SIG-M5 treated with dmso at 0.1 percent for 504 hours (cell line): Measurements from ENCODE around the gene NTMT1.
A peak's percentile ranks its signal among the peaks of the same experiment; 100 is the strongest.
"Not testable (repeated sequence)": the region's sequence is repeated elsewhere in the genome, so short reads cannot be mapped to it uniquely, and the experiment has no call there.

ENCODE experiments used
- DNase-seq: peaks from one replicate; lab custom pipeline; 2025; ENCODE audit not compliant: unreplicated experiment; lab: John Stamatoyannopoulos, UW

The NTMT1 gene

DNA sequence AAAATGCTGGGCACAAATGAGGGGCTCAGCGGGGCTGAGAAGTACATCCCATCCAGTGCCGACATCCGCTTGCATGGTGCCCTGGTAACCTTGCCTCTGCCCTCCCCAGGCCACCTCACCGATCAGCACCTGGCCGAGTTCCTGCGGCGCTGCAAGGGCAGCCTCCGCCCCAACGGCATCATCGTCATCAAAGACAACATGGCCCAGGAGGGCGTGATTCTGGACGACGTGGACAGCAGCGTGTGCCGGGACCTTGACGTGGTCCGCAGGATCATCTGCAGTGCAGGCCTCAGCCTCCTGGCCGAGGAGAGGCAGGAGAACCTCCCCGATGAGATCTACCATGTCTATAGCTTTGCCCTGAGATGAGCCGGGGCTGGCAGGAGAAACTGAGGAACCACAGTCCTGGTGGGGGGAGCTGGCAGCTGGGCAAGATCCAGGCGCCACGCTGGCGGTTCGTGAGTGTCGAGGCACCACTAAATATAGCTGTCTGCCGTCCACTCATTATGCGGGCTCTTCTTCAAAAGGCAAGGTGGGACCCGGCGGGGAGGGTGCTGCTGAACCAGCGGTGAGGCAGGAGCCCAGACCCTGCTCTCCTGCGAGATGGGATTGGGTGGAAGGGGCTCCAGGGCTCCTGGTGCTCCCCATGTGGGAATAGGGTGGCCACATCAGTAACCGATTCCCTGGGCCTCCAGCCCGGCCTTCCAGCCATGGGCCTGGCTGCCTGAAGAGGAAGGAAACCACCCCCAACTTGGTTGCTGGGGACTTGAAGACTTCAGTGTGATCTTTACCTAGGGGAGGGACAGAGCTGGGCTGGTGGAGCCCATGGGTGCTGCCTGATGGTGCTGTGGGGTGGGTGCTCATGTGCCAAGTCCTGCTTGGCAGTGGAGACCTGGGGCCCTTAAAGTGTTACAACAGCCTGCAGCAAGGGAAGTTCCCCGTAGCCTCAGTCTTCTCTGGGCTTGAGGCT lies 9.4 kb downstream of the NTMT1 start:
- DNase-seq, result no peak

DNA sequence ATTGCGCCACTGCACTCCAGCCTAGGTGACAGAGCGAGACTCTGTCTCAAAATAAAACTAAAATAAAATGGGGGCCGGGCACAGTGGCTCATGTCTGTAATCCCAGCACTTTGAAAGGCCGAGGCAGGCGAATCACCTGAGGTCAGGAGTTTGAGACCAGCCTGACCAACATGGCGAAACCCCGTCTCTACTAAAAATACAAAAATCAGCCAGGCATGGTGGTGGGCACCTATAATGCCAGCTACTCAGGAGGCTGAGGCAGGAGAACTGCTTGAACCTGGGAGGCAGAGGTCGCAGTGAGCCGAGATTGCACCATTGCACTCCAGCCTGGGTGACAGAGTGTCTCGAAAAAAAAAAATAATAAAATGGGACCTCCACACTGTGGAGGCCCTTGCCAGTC lies 10.4 kb downstream of the NTMT1 start:
- DNase-seq, result not testable (repeated sequence)

DNA sequence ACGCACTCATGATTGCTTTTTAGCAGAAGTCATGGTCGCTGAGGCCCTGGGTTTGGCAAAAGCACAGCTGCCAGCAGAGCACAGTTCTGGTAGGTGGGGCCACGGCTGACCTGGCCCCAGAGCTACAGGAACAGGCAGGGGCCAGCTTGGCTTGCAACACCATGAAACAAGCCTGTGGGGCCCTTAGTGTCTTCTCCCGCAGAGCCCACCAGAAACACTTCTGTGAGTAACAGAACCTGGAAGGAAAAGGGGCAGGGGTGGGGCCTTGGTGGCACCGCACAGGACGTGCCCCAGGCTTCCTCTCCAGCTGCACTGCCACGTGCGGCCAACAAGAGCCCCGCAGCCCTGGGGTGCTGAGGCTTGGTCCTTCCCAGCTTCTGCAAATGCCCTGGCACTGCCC lies 11.1 kb downstream of the NTMT1 start:
- no peak for DNase-seq

DNA sequence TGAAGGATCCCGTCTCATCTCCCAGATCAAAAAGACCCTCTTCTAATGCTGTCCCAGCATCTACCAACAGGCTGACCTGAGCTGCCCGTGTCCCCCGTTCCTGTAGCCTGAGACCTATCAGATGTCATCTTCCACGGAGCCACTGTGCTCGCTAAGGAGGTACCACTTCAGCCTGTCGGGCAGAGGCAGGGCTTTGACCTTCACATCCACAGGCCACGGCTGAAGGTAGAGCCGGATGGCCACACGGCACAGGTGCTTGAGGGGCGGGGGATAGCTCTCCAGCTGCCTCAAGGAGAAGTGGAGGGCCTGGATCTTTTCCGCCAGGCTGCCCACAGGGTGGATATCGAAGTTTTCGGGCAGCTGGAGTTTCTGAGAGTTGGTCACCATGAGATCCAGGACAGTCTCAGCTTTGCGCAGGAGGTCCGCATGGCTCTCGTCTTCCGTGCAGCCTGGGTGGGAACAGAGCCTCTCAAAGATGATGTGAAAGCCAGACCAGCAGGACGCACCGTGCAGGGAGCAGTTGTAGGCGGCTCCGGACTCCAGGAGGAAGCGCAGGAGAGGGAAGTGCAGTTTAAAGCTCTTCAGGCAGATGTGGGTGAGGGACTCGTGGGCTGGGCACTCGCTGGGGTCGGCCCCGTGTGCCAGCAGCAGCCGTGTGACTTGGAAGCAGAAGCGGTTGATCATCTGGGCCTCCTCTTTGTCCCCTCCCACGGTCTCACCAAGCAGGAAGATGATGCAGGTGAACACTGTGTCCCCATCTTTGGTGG lies 11.9 kb downstream of the NTMT1 start:
- no peak for DNase-seq

DNA sequence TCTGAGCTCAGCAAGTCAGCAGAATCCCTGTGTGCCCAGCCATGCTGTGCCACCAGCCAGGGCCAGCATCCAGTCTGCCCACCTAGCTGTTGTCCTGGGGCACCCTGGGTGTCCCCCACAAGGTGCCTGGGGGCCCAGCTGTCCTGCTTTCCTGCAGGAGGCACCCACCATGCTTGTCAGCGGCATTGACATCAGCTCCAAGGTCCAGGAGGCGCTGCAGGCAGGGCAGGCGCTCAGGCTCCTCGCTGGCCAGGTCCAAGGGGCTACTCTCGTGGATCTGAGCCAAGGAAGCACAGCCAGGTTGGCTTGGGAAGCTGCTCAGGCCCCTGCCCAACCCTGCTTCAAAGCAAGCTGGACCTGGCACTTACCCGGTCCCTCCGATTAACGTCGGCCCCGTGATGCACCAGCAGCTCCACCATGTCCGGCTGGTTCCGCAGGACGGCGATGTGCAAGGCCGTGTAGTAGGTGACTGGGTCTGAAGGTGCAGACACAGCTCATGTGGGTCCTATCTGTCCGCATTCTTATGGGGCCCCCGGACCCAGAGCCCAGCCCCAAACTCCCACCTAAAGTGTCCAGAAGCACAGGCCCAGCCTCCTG lies 13.2 kb downstream of the NTMT1 start:
- no peak for DNase-seq

DNA sequence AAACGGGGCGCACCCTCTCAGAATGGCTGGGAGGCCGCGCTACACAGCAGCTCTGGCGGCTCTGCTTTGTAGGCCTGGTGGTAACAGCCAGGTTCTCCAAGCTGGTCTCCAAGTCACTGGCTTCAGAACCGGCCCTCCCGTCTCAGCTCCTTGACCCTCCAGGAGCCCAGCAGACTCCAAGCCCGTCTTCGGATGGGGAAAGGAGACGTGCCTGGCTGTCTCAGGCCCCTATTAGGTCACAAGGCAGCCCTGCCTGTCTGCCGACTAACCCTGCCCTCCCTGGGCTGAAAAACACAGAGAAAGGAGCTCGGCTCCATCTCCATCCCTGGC lies 13.8 kb downstream of the NTMT1 start:
- DNase-seq, result no peak

DNA sequence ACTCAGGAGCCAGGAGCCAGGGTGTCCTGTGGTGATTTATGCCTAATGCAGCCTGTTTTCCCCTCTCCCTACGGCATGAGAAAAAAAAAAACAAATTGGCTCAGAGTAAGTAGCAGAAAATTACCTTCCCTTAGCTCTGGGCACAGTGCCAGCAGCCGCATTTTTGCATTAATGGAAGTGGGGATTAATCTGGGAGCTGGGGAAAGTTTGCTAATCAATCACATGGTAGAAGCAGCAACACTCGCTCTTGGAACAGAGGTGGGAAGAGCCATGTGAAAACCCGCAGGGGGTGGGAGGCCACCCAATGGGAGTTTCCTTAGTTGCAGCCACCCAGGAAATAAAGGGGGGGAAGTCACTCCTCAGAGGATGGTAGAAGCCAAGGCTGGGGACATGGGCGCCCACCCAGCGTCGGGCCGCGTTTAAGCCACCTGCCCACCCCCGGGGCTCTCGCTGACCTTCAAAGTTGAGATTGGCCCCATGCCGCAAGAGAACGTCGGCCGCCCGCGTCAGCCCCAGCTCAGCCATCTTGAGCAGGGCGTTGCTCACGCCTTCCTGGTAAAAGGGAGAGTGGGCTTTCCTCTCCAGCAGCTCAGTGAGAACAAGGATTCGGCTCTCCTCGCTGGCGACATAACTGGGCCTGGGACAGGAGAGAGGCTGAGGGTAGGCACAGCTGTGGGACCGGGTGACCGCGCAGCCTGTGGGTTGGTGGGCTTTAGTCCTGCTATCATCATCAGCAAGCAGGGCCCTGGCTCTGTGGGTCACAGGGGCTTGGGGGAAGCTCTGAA lies 14.3 kb downstream of the NTMT1 start:
- no peak for DNase-seq

DNA sequence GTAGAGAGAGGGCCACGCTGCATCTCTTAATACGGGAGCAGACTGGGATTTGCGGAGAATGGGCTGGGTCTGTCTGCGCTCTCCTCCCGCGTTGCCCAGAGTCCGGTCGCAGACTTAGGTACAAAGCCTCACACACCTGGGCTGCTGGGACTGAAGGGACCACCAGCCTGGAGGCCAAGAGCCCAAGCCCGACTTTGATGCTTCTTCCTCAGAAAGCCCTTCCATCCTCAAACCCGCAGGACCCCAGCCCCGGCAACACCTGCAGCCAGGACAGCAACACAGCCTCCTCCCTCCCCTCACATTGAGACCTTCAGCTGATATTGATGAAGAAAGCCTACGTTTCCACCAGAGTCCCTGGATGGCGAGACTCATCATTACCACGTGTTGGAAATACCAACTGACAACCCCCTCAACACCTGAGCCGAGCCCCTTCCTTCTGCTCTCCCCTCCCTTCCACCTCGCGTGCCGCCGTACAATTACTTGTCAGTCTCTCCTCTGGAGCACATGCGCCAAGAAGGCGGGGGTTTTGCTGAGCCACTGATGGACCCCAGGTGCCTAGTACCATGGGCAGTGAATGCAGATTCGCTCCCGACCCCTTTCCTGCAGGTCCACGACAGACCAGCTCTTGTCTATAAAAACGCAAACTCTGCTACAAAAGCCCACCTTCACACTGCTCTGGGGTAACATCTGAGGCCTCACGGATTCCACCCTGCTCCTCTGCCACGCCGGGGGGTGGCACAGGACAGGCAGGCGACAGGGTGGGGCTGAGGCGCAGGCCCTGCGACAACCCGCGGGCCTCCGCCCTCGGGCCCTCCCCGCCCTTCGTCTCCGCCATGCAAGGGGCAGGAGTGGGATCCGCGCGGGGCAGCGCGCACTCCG lies 15.1 kb downstream of the NTMT1 start:
- no peak for DNase-seq

DNA sequence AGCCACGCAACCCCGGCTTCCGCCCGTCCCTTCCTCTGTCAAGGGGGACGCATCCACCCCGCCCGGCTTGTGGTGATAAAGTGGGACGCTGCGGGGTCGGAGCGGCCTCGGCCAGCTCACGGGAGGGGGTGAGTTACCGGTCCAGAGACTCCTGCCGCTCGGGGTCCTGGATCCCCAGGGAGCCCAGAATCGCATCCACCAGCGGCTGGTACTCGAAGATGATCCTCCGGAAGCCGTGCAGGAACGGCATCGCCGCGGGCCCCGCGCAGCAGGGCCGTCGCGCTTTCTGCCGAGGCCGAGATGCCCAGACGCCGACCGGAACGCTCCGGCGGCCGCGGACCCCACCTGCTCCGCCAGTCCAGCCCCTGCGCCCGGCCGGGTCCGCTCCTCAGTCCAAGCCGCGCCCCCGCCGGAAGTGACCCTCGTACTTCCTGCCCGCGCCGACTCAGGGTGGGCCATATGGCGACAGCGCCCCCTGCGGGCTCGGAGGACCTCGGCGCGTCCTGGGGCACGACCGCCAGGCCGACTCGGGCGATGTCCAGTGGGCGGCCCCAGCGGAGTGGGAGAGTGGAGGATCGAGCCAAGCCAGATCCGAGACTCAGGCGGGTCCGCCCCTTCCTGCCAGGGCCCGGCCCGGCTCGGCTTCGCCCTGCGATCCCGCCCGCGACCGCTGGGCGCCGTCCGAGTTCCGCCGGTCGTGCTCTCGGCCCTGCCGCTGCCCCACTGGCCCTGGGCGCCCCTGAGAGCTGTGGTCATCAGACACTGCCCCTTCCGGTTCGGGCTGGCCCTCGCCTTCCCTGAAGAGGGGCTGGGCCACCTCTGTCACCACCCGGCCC lies 16.0 kb downstream of the NTMT1 start, which contains the start of gene ASB6:
Gene ASB6 (minus strand): TSS at position 402 of the 836 bp plus-strand sequence. CDS start 152 bp downstream, at position 250.
- DNase-seq, result peak; percentile 86

DNA sequence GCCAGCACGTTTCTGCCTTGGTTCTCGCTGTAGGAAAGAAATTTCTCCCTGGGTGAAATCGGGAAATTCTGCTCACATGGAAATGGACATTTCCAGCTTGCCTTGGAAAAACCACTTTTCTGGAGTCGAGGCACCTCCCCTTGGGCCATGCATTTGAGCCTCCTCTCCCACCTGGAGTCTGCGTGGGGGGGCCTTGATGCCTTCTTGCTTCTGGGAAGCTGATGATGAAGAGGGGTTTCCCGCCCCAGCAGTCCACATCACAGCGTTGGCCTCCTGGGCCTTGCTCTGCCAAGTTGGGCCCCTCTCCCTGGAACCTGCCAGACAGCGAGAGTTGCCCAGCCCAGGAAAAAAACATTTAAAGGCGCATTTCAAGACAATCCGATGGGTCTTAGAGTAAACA lies 17.7 kb downstream of the NTMT1 start:
- no peak for DNase-seq

DNA sequence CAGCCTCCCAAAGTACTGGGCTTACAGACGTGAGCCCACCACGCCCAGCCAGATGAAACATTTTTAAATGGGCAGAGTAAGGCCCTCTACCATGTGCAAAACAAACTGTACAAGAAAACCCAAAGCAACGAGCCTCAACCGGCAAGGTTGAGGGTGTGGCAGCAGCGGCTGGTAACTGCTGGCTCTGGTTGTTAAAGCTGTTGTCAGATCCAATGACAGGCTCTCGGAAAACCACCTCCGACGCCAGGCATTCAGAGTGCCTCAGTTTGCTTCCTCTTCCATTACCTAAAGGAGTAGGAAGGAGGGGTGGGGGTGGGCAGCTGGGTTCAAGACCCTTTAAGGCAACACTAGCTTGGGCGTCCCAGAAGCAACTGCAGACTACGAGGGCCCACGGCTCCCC lies 18.4 kb downstream of the NTMT1 start:
- no peak for DNase-seq

DNA sequence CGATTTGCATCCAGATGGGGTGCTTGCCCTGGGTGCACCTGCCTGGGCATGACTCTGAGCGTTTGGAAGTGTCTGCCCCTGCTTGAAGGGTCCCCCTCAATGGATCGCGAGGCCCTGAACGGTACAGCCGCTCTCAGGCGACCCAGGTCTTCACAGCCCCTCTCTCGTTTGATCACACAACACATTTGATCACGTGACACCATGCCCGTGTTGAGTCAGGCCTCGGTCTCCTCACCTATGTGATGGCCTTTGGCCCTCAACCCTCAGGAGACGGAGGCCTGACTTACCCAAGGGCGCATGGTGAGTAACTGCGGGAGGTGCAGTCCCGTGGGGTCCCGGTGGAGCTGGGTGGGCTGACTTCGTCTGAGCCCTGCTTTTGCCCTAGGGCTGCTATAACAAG lies 18.9 kb downstream of the NTMT1 start:
- no peak for DNase-seq

DNA sequence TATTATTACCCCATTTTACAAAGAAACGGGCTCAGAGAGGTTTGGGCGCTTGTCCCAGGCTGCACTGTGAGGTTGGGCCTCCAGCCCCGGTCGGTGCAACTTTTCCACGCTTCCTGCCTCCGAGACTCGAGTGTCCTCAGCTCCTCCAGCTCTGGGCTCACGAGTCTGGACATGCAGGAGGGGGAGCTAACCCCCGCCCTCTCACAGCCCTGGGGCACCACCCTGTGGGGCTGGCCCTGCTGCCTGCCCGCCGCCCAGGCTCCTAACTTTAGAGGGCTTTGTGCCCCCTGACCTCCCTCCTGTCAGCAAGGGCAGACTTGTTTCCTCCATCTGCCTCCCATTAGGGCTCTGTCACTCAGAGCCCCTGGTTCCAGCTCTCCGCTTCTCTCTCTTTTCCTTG lies 20.3 kb downstream of the NTMT1 start:
- no peak for DNase-seq

DNA sequence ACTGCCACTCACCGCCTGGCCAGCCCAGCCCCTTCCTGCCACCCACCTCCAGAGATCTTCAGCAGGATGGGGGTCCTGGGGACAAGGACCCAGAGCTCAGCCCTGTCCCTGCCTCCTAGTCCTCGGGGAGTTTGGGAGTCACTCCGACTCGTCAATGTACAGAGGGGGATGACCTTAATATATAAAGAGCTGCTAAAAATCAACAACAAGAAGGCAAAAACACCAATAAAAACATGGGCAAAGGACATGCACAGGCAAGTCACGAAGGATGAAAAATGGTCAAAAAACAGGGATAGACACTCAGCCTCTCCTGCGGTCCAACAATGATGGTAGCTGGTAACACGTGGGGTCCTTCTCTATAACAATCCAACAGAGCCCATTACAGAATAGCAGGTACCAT lies 20.7 kb downstream of the NTMT1 start:
- DNase-seq, result no peak

DNA sequence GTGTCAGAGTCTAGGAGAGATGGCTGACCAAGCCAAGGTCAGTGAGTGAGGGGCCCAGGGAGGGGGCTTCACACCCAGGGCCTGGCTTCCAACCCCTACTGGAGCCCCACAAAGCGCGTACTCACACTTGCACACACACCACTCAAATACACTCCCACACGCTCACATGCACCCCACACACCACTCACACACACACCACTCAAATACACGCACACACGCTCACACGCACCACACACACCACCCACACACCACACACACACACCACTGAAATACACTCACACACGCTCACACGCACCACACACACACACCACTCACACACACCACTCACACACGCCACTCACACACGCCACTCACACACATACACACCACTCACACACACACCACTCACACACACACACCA lies 21.7 kb downstream of the NTMT1 start:
- no peak for DNase-seq

DNA sequence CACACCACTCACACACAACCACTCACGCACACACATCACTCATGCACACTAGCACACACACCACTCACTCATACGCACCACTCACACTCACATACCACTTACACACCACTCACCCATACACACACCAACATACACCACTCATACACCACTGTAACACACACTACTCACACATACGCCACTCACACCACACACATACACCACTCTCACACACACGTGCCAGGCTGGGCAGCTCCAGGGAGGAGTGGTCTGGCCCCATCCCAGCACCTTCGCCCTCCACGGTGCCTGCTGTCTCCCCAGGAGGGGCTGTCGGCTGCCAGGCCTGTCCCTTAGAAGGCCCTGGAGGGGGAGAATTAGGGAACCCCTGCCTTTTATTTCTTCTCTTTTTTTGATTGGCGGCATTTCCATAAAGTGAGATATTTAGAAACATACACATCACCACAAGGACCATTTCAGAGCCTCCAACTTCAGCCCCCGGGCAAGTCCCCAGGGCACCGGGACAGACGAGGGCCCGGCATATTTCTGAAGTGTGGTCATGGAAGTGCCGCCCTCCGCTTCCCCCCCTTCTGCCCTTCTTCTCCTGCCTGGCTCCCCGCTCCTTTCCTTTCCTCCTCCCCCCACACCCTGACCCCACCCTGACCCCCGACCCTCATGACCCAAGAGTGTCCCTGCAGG lies 22.3 kb downstream of the NTMT1 start:
- DNase-seq, result no peak

DNA sequence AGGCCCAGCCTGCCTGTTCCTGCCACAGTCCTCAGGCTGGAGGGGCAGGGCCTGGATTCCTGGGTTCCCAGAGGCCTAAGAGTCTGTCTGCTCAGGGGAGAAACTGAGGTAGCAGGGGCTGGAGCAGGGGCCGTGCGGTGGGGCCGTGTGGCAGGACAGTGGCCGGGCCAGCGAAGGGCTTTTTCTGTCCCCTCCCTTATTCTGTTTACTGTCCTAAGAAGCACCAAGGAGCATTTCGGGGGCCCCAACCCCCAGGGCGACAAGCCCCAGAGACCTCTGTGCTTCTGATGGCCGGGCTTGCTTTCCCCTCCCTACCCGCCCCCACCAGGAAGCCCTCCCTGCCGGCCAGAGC lies 22.8 kb downstream of the NTMT1 start:
- DNase-seq, result no peak

DNA sequence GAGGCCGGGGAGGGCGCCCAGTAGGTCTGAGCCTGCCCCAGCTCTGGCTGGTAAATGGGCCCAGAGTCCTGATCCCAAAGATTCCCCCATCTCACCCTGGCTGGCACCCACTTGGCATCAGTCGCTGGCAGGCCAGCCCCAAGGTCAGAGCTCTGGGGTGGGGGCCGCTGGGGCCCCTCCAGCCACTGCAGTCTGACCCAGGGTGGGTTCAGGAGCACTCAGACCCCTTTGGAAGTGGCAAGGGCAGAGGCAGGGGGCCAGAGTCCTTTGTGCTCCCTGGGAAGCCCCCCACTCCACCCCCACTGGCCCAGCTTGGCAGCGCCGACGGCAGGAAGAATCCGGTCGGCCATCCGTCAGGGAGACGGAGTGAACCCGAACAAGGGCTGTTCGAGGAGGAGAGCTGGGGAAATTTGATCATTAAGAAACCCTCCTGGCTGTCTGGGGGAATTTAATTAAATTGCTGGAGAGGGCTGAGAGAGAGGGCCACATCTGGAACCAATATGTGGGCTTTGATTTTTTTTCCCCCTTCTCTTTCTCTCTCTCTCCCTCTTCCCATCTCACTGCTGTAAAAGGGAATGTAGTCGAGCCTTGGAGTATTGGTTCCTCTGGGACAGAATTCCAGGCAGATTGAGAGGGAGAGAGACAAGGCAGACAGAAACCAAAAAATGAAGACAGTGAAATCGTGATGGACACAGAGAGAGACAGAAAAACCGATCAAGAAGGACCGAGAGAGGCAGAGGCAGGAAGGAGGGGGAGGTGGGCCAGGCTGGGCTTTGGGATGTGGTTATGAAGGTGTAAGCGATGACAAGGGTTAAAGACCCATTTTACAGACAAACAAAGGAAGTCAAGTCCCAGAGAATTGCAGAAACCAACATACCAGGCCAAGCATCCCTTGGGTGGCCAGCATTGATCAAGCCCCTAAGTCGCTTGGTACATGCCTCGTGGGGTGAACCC lies 24.0 kb downstream of the NTMT1 start:
- no peak for DNase-seq
